ENCODE data around the gene NASP. TPM values are rescaled to one million over a fixed set of nuclear protein-coding genes. Genes with fewer than 3 reads are reported as not detected.

The NASP gene
- total and polyA plus RNA-seq, 2 of the 13 experiments (the other 11 are each of a cell fraction or from before 2014, with no cell fraction given), result 132 to 256 TPM

DNA sequence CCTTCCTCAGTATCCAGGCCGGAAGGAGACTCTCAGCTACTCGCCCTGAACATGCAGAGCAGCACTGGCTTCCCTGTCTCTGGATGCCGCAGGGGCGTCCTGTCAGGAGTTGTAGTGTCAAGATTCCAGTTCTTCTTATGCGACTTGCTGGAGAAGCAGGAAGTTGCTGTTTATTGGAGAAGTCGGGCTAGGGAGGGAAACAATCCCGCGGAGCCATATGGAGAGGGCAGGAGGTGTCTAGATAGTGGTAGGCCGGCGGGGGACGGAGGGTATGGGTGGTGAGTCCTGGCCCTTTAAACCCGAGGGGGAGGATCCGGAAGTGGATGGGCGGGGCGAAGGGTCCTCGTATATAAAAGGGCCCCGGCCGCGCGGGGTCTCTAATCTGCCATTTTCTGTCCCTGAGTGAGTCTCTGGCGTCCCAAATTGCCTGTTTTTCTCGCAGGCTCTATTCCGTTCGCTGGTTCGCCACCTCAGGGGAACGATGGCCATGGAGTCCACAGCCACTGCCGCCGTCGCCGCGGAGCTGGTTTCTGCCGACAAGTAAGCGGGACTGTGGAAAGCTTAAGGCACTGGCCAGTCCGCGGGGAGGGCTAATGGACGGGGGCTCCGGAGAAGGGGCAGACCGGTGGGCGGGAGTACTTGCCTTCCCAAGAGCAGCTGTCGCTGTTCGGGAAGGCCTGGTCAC is at the start of gene NASP (continued):
- TF ChIP-seq, protein P1, sequence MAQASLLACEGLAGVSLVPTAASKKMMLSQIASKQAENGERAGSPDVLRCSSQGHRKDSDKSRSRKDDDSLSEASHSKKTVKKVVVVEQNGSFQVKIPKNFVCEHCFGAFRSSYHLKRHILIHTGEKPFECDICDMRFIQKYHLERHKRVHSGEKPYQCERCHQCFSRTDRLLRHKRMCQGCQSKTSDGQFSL (CRISPR knock-in tag; IDR thresholded peaks at IDR 0.05), result no peak
- no peak for TF ChIP-seq ATF1 (CRISPR knock-in tag; IDR thresholded peaks at IDR 0.05)
- TF ChIP-seq, protein P2, sequence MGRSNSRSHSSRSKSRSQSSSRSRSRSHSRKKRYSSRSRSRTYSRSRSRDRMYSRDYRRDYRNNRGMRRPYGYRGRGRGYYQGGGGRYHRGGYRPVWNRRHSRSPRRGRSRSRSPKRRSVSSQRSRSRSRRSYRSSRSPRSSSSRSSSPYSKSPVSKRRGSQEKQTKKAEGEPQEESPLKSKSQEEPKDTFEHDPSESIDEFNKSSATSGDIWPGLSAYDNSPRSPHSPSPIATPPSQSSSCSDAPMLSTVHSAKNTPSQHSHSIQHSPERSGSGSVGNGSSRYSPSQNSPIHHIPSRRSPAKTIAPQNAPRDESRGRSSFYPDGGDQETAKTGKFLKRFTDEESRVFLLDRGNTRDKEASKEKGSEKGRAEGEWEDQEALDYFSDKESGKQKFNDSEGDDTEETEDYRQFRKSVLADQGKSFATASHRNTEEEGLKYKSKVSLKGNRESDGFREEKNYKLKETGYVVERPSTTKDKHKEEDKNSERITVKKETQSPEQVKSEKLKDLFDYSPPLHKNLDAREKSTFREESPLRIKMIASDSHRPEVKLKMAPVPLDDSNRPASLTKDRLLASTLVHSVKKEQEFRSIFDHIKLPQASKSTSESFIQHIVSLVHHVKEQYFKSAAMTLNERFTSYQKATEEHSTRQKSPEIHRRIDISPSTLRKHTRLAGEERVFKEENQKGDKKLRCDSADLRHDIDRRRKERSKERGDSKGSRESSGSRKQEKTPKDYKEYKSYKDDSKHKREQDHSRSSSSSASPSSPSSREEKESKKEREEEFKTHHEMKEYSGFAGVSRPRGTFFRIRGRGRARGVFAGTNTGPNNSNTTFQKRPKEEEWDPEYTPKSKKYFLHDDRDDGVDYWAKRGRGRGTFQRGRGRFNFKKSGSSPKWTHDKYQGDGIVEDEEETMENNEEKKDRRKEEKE (IDR thresholded peaks at IDR 0.05), result no peak
- TF ChIP-seq ZNF337 (CRISPR knock-in tag; IDR thresholded peaks at IDR 0.05; ENCODE audit: borderline replicate concordance, low read depth), result no peak
- no peak for TF ChIP-seq MIER3 (CRISPR knock-in tag; IDR thresholded peaks at IDR 0.05; ENCODE audit: borderline replicate concordance)
- TF ChIP-seq, protein P3, sequence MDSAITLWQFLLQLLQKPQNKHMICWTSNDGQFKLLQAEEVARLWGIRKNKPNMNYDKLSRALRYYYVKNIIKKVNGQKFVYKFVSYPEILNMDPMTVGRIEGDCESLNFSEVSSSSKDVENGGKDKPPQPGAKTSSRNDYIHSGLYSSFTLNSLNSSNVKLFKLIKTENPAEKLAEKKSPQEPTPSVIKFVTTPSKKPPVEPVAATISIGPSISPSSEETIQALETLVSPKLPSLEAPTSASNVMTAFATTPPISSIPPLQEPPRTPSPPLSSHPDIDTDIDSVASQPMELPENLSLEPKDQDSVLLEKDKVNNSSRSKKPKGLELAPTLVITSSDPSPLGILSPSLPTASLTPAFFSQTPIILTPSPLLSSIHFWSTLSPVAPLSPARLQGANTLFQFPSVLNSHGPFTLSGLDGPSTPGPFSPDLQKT (CRISPR knock-in tag; IDR thresholded peaks at IDR 0.05; ENCODE audit: borderline replicate concordance), result no peak
- no peak for TF ChIP-seq ZNF160 (CRISPR knock-in tag; IDR thresholded peaks at IDR 0.05)
- TF ChIP-seq, protein P4, sequence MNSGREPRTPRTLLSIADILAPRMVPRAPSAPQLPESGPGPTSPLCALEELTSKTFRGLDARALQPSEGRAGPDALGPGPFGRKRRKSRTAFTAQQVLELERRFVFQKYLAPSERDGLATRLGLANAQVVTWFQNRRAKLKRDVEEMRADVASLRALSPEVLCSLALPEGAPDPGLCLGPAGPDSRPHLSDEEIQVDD (CRISPR knock-in tag; IDR thresholded peaks at IDR 0.05; ENCODE audit: borderline replicate concordance), result no peak
- no peak for TF ChIP-seq ZNF850 (CRISPR knock-in tag; conservative IDR thresholded peaks at IDR 0.05)
- TF ChIP-seq, protein P5, sequence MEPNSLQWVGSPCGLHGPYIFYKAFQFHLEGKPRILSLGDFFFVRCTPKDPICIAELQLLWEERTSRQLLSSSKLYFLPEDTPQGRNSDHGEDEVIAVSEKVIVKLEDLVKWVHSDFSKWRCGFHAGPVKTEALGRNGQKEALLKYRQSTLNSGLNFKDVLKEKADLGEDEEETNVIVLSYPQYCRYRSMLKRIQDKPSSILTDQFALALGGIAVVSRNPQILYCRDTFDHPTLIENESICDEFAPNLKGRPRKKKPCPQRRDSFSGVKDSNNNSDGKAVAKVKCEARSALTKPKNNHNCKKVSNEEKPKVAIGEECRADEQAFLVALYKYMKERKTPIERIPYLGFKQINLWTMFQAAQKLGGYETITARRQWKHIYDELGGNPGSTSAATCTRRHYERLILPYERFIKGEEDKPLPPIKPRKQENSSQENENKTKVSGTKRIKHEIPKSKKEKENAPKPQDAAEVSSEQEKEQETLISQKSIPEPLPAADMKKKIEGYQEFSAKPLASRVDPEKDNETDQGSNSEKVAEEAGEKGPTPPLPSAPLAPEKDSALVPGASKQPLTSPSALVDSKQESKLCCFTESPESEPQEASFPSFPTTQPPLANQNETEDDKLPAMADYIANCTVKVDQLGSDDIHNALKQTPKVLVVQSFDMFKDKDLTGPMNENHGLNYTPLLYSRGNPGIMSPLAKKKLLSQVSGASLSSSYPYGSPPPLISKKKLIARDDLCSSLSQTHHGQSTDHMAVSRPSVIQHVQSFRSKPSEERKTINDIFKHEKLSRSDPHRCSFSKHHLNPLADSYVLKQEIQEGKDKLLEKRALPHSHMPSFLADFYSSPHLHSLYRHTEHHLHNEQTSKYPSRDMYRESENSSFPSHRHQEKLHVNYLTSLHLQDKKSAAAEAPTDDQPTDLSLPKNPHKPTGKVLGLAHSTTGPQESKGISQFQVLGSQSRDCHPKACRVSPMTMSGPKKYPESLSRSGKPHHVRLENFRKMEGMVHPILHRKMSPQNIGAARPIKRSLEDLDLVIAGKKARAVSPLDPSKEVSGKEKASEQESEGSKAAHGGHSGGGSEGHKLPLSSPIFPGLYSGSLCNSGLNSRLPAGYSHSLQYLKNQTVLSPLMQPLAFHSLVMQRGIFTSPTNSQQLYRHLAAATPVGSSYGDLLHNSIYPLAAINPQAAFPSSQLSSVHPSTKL (CRISPR knock-in tag; IDR thresholded peaks at IDR 0.05), result no peak
- TF ChIP-seq, protein P6, sequence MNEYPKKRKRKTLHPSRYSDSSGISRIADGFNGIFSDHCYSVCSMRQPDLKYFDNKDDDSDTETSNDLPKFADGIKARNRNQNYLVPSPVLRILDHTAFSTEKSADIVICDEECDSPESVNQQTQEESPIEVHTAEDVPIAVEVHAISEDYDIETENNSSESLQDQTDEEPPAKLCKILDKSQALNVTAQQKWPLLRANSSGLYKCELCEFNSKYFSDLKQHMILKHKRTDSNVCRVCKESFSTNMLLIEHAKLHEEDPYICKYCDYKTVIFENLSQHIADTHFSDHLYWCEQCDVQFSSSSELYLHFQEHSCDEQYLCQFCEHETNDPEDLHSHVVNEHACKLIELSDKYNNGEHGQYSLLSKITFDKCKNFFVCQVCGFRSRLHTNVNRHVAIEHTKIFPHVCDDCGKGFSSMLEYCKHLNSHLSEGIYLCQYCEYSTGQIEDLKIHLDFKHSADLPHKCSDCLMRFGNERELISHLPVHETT (CRISPR knock-in tag; conservative IDR thresholded peaks at IDR 0.05), result 0 out of 2 replicates have a peak, but pooled peaks have one; percentile 48
- TF ChIP-seq RFXANK (CRISPR knock-in tag; IDR thresholded peaks at IDR 0.05), result peak; percentile 98
- no peak for TF ChIP-seq MZF1 (CRISPR knock-in tag; IDR thresholded peaks at IDR 0.05; ENCODE audit: borderline replicate concordance)
- no peak for TF ChIP-seq TAF15 (IDR thresholded peaks at IDR 0.05; ENCODE audit: low read depth, low read length, poor library complexity, severe bottlenecking)
- TF ChIP-seq ZBTB42 (CRISPR knock-in tag; IDR thresholded peaks at IDR 0.05), result peak; percentile 88
- no peak for TF ChIP-seq SMAD9 (CRISPR knock-in tag; IDR thresholded peaks at IDR 0.05)
- no peak for TF ChIP-seq SPEN (CRISPR knock-in tag; IDR thresholded peaks at IDR 0.05; ENCODE audit: low read depth)
- TF ChIP-seq ISX (CRISPR knock-in tag; conservative IDR thresholded peaks at IDR 0.05), result no peak
- no peak for TF ChIP-seq FOXA1 (IDR thresholded peaks at IDR 0.05)
- TF ChIP-seq FOXA1 (CRISPR knock-in tag; IDR thresholded peaks at IDR 0.05), result no peak
- TF ChIP-seq MBD4 (IDR thresholded peaks at IDR 0.05; ENCODE audit: borderline replicate concordance, low read length), result no peak

Data from HepG2 (cell line).